Stimulated activated CD4-positive, alpha-beta T cell treated with anti-CD3 and anti-CD28 coated beads, TNF-alpha, amount 100 ng/mL, for 1 hour (primary cell): Measurements from ENCODE around the gene EXD1.
"Not testable (repeated sequence)": the region's sequence is repeated elsewhere in the genome, so short reads cannot be mapped to it uniquely, and the experiment has no call there.

Experiments used
- DNase-seq, 3 donors: peaks; one replicate each; pipeline ENCODE4 v3.0.0-alpha.2; 2020; ENCODE audit warnings: low read depth in 3 of 3, low spot score in 1 of 3

EXD1 gene

GRCh38 chr15:41150279-41150678 is 80.3 kb downstream of the EXD1 start:
- DNase-seq = no peak

- no peak for DNase-seq
Measured at GRCh38 chr15:41148065-41148464, 82.5 kb downstream of the EXD1 start.

DNA sequence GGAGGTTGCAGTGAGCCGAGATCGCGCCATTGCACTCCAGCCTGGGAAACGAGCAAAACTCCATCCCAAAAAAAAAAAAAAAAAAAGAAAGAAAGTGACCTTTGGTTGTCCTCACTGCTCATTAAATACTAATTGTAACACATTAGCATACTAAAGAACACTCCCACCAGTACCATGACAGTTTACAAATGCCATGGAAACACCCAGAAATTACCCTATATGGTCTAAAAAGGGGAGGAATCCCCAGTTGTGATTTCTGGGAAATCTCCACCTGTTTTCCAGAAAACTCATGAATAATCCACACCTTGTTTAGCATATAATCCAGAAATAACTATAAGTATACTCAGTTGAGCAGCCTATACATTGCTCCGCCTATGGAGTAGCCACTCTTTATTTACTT is 90.9 kb downstream of the EXD1 start:
- no peak for DNase-seq

GRCh38 chr15:41139112-41139511 is 91.4 kb downstream of the EXD1 start:
- not testable (repeated sequence) for DNase-seq

DNA sequence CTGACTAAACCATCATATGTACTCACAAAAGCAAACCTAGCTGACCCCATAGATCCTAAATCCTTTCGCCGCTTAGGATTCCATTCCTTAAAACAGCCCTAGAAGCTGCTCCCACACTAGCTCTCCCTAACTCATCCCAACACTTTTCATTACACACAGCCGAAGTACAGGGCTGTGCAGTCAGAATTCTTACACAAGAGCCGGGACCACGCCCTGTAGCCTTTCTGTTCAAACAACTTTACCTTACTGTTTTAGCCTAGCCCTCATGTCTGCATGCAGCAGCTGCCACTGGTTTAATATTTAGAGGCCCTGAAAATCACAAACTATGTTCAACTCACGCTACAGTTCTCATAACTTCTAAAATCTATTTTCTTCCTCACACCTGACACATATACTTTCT is 95.0 kb downstream of the EXD1 start:
- not testable (repeated sequence) for DNase-seq

DNA sequence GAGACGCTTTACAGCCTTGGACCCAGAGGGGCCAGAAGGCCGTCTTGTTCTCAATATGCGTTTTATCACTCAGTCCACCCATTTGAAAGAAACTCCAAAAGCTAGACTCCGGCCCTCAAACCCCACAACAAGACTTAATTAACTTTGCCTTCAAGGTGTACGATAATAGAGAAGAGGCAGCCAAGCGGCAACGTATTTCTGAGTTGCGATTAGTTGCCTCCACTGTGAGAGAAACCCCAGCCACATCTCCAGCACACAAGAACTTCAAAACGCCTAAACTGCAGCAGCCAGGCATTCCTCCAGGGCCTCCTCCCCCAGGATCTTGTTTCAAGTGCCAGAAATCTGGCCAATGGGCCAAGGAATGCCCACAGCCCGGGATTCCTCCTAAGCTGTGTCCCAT is 97.1 kb downstream of the EXD1 start:
- no peak for DNase-seq
